SJSA1 (cell line): ENCODE measurements around the gene DUSP18. TPM values are rescaled to one million over a fixed set of nuclear protein-coding genes. Genes with fewer than 3 reads are reported as not detected.
A peak's percentile ranks its signal among the peaks of the same experiment; 100 is the strongest.
"Not testable (repeated sequence)": the region's sequence is repeated elsewhere in the genome, so short reads cannot be mapped to it uniquely, and the experiment has no call there.

Experiments used
- DNase-seq, 2 experiments: peaks; one replicate each; pipeline ENCODE4 v3.0.0-alpha.2; 2015 to 2020; ENCODE audit warnings: low spot score in 2 of 2, low read depth in 1 of 2
- H3K27ac ChIP-seq: fragments of 250-450 bp; sonication (Bioruptor Pico); 2 replicates; pipeline ENCODE4 v1.5.1; 2020; ENCODE audit warnings: mild to moderate bottlenecking, moderate library complexity
- H3K27me3 ChIP-seq: fragments of 250-450 bp; sonication (Bioruptor Pico); replicated peaks from 2 replicates; pipeline ENCODE4 v1.5.1; 2020; ENCODE audit warnings: mild to moderate bottlenecking, moderate library complexity
- H3K36me3 ChIP-seq: fragments of 250-450 bp; sonication (Bioruptor Pico); 2 replicates; pipeline ENCODE4 v1.5.1; 2020; ENCODE audit warnings: mild to moderate bottlenecking
- H3K4me1 ChIP-seq: fragments of 250-450 bp; sonication (Bioruptor Pico); replicated peaks from 2 replicates; pipeline ENCODE4 v1.6.1; 2021; ENCODE audit warnings: mild to moderate bottlenecking
- H3K4me3 ChIP-seq: fragments of 250-450 bp; sonication (Bioruptor Pico); 2 replicates; pipeline ENCODE4 v1.5.1; 2020; ENCODE audit warnings: mild to moderate bottlenecking
- H3K9me3 ChIP-seq: fragments of 250-450 bp; sonication (Bioruptor Pico); replicated peaks from 2 replicates; pipeline ENCODE4 v1.5.1; 2020; ENCODE audit warnings: mild to moderate bottlenecking
- total RNA-seq: library from RNA; depleted of rRNA; stranded (reverse); fragments of >200 nt; shearing (Covaris generic); gene quantifications from 2 replicates; pipeline ENCODE4 v1.2.3, GENCODE V29; 2014; rRNA removed

DUSP18 gene
- 0.60 and 4.8 TPM in 2 replicates for total RNA-seq

GRCh38 chr22:30667494-30668385 lies at the start of gene DUSP18:
Gene DUSP18, minus strand, starts transcription at chr22:30667875. Its CDS starts 3,872 bp downstream, at chr22:30664003.
- H3K27me3 ChIP-seq: no peaks in the 10 kb centered on the region
- H3K4me3 ChIP-seq: peak within 1 kb of the TSS; percentile 60
- no peak within 1 kb of the TSS for H3K27ac ChIP-seq
- DNase-seq: peak; percentile 91 to 92
- no peaks in the 10 kb centered on the region for H3K9me3 ChIP-seq
- peaks cover 13% of the 10 kb centered on the region for H3K4me1 ChIP-seq
- H3K36me3 ChIP-seq: no peaks in the 10 kb centered on the region; the same call in 1 of the 2 replicates

- Histone ChIP-seq H3K27ac (no peak overlapping the region), H3K4me3 (no peak overlapping the region), H3K4me1 (peaks cover 11% of the 10 kb centered on the region), H3K9me3 (no peaks in the 10 kb centered on the region), H3K27me3 (no peaks in the 10 kb centered on the region), H3K36me3 (no peaks in the 10 kb centered on the region)
- DNase-seq: no peak
Observed at GRCh38 chr22:30714062-30714461, 46.4 kb upstream of the DUSP18 start.

GRCh38 chr22:30712094-30712493 lies 44.4 kb upstream of the DUSP18 start:
- Histone ChIP-seq H3K4me1 (peaks cover under 1% of the 10 kb centered on the region), H3K9me3 (no peaks in the 10 kb centered on the region), H3K27ac (no peak overlapping the region), H3K27me3 (no peaks in the 10 kb centered on the region), H3K4me3 (no peak overlapping the region), H3K36me3 (no peaks in the 10 kb centered on the region)
- DNase-seq: no peak

- H3K9me3 ChIP-seq, H3K36me3 ChIP-seq, H3K27ac ChIP-seq, H3K27me3 ChIP-seq, H3K4me3 ChIP-seq, DNase-seq, H3K4me1 ChIP-seq: not testable (repeated sequence)
Observed at GRCh38 chr22:30709980-30710379, 42.3 kb upstream of the DUSP18 start.

- Histone ChIP-seq H3K27ac (no peak overlapping the region), H3K4me1 (no peaks in the 10 kb centered on the region), H3K27me3 (no peaks in the 10 kb centered on the region), H3K4me3 (no peak overlapping the region), H3K36me3 (no peaks in the 10 kb centered on the region), H3K9me3 (no peaks in the 10 kb centered on the region)
- no peak for DNase-seq
Observed at GRCh38 chr22:30705710-30706651, 38.3 kb upstream of the DUSP18 start.

GRCh38 chr22:30704978-30705377 lies 37.3 kb upstream of the DUSP18 start:
- no peaks in the 10 kb centered on the region for H3K27me3 ChIP-seq
- H3K4me1 ChIP-seq: no peaks in the 10 kb centered on the region
- DNase-seq: no peak
- H3K4me3 ChIP-seq: no peak overlapping the region
- no peaks in the 10 kb centered on the region for H3K9me3 ChIP-seq
- H3K36me3 ChIP-seq: no peaks in the 10 kb centered on the region
- H3K27ac ChIP-seq: no peak overlapping the region

- Histone ChIP-seq H3K36me3 (no peaks in the 10 kb centered on the region), H3K4me1 (no peaks in the 10 kb centered on the region), H3K9me3 (no peaks in the 10 kb centered on the region), H3K4me3 (no peak overlapping the region), H3K27me3 (no peaks in the 10 kb centered on the region), H3K27ac (no peak overlapping the region)
- no peak for DNase-seq
Observed at GRCh38 chr22:30702856-30703255, 35.2 kb upstream of the DUSP18 start.

GRCh38 chr22:30701872-30702271 lies 34.2 kb upstream of the DUSP18 start:
- Histone ChIP-seq H3K27me3 (no peaks in the 10 kb centered on the region), H3K27ac (no peak overlapping the region), H3K4me3 (no peak overlapping the region), H3K4me1 (no peaks in the 10 kb centered on the region), H3K9me3 (no peaks in the 10 kb centered on the region), H3K36me3 (no peaks in the 10 kb centered on the region)
- no peak for DNase-seq

- H3K36me3 ChIP-seq: no peaks in the 10 kb centered on the region
- DNase-seq: no peak
Observed at GRCh38 chr22:30697975-30698374, 30.3 kb upstream of the DUSP18 start.

GRCh38 chr22:30695871-30696655 lies 28.4 kb upstream of the DUSP18 start:
- H3K27me3 ChIP-seq: peaks cover 25% of the 10 kb centered on the region
- no peak overlapping the region for H3K4me3 ChIP-seq
- no peaks in the 10 kb centered on the region for H3K36me3 ChIP-seq
- peaks cover 4% of the 10 kb centered on the region for H3K4me1 ChIP-seq
- no peak overlapping the region for H3K27ac ChIP-seq
- H3K9me3 ChIP-seq: no peaks in the 10 kb centered on the region
- no peak for DNase-seq

More at GRCh38 chr22:30697975-30698374, 30.3 kb upstream of the DUSP18 start:
- peaks cover 4% of the 10 kb centered on the region for H3K4me1 ChIP-seq
- H3K27me3 ChIP-seq: peaks cover 25% of the 10 kb centered on the region
- H3K27ac ChIP-seq: no peak overlapping the region
- no peaks in the 10 kb centered on the region for H3K9me3 ChIP-seq
- H3K4me3 ChIP-seq: no peak overlapping the region

GRCh38 chr22:30695351-30695851 lies 27.7 kb upstream of the DUSP18 start:
- no peaks in the 10 kb centered on the region for H3K9me3 ChIP-seq
- H3K36me3 ChIP-seq: no peaks in the 10 kb centered on the region
- H3K4me1 ChIP-seq: peaks cover 4% of the 10 kb centered on the region
- no peak for DNase-seq
- peaks cover 25% of the 10 kb centered on the region for H3K27me3 ChIP-seq
- H3K4me3 ChIP-seq: no peak overlapping the region
- no peak overlapping the region for H3K27ac ChIP-seq

- DNase-seq: no peak
- no peaks in the 10 kb centered on the region for H3K9me3 ChIP-seq
- H3K4me3 ChIP-seq: peak within 1 kb of the TSS; percentile 29
- no peak within 1 kb of the TSS for H3K27ac ChIP-seq
- H3K36me3 ChIP-seq: no peaks in the 10 kb centered on the region
- H3K4me1 ChIP-seq: peaks cover 4% of the 10 kb centered on the region
- peaks cover 25% of the 10 kb centered on the region for H3K27me3 ChIP-seq
Observed at GRCh38 chr22:30694640-30695350, 27.1 kb upstream of the DUSP18 start, which contains the start of gene OSBP2. Gene OSBP2, plus strand, starts transcription at chr22:30694874. Its CDS starts 36 bp downstream, at chr22:30694910.
